ENCODE measurements around the gene NUDT3.
"Not testable (repeated sequence)": the region's sequence is repeated elsewhere in the genome, so short reads cannot be mapped to it uniquely, and the experiment has no call there.

The NUDT3 gene

GRCh38 chr6:34288581-34288980, 103.9 kb downstream of the NUDT3 start:
- DNase-seq (ENCODE audit: low read depth in 2 of 2), result no peak

GRCh38 chr6:34285448-34286164, 106.9 kb downstream of the NUDT3 start:
- DNase-seq (ENCODE audit: low read depth in 2 of 2), result no peak

- no peak for DNase-seq (ENCODE audit: low read depth in 2 of 2)
Measured at GRCh38 chr6:34284563-34285447, 107.7 kb downstream of the NUDT3 start.

- no peak for DNase-seq (ENCODE audit: low read depth in 2 of 2)
Measured at GRCh38 chr6:34281702-34282334, 110.7 kb downstream of the NUDT3 start.

GRCh38 chr6:34280216-34280615, 112.3 kb downstream of the NUDT3 start:
- no peak for DNase-seq (ENCODE audit: low read depth in 2 of 2)

GRCh38 chr6:34278833-34279232, 113.6 kb downstream of the NUDT3 start:
- no peak for DNase-seq (ENCODE audit: low read depth in 2 of 2)

GRCh38 chr6:34277763-34278112, 114.7 kb downstream of the NUDT3 start:
- no peak for DNase-seq (ENCODE audit: low read depth in 2 of 2)

- DNase-seq (ENCODE audit: low read depth in 2 of 2), result no peak
Measured at GRCh38 chr6:34276881-34277762, 115.3 kb downstream of the NUDT3 start.

- DNase-seq (ENCODE audit: low read depth in 2 of 2), result no peak
Measured at GRCh38 chr6:34276191-34276590, 116.3 kb downstream of the NUDT3 start.

- DNase-seq (ENCODE audit: low read depth in 2 of 2), result no peak
Measured at GRCh38 chr6:34275128-34275804, 117.2 kb downstream of the NUDT3 start.

GRCh38 chr6:34274129-34274528, 118.3 kb downstream of the NUDT3 start:
- no peak for DNase-seq (ENCODE audit: low read depth in 2 of 2)

- DNase-seq (ENCODE audit: low read depth in 2 of 2), result no peak
Measured at GRCh38 chr6:34273242-34273805, 119.1 kb downstream of the NUDT3 start.

GRCh38 chr6:34272013-34272926, 120.2 kb downstream of the NUDT3 start:
- no peak for DNase-seq (ENCODE audit: low read depth in 2 of 2)

- not testable (repeated sequence) for DNase-seq (ENCODE audit: low read depth in 2 of 2)
Measured at GRCh38 chr6:34269658-34270341, 122.7 kb downstream of the NUDT3 start.

- not testable (repeated sequence) for DNase-seq (ENCODE audit: low read depth in 2 of 2)
Measured at GRCh38 chr6:34269132-34269531, 123.3 kb downstream of the NUDT3 start.

GRCh38 chr6:34267746-34268145, 124.7 kb downstream of the NUDT3 start:
- DNase-seq (ENCODE audit: low read depth in 2 of 2), result no peak

- DNase-seq (ENCODE audit: low read depth in 2 of 2), result not testable (repeated sequence)
Measured at GRCh38 chr6:34263484-34263883, 129.0 kb downstream of the NUDT3 start.

- no peak for DNase-seq (ENCODE audit: low read depth in 2 of 2)
Measured at GRCh38 chr6:34260576-34261267, 131.7 kb downstream of the NUDT3 start.

All from stimulated activated CD8-positive, alpha-beta memory T cell treated with anti-CD3 and anti-CD28 coated beads, Interleukin-2, amount 100 ng/mL, for 1 hour (primary cell).